Epidermal melanocyte (primary cell): ENCODE results near the gene PHLDB3.
"Not testable (repeated sequence)": the region's sequence is repeated elsewhere in the genome, so short reads cannot be mapped to it uniquely, and the experiment has no call there.

Experiments used
- DNase-seq: peaks from one replicate; pipeline ENCODE4 v3.0.0; 2011; ENCODE audit warnings: low spot score; ENCODE audit not compliant: insufficient read length

The PHLDB3 gene

DNA sequence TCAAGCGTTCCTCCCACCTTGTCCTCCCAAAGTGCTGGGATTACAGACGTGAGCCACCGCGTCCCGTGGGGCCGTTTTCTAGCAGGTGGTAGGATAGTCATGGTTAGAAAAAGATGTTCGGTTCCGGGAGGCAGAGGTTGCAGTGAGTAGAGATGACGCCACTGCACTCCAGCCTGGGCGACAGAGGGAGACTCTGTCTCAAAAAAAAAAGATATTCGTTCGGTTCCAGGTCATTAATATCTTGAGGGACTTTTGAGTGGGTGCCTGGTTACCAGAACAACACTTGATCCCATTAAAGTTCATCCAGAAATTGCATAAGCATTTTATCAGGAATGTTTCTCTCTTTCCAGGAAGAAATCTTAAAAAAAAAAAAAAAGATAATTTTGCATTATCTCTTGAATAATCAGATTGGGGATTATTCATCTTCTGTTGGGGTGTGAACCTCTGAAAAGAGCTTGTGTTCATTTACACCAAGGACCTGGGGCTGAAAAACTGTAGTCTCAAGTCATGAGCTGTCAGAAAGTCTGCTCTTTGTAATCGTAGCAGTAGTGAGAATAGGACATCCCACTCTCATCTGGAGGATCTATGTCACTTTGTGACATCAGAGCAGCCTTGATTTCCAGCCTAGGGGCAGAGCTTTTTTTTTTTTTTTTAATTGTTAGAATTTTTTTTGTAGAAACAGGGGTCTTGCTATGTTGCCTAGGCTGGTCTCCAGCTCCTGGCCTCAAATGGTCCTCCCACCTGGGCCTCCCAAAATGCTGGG, 23.5 kb upstream of the PHLDB3 start:
- no peak for DNase-seq

DNA sequence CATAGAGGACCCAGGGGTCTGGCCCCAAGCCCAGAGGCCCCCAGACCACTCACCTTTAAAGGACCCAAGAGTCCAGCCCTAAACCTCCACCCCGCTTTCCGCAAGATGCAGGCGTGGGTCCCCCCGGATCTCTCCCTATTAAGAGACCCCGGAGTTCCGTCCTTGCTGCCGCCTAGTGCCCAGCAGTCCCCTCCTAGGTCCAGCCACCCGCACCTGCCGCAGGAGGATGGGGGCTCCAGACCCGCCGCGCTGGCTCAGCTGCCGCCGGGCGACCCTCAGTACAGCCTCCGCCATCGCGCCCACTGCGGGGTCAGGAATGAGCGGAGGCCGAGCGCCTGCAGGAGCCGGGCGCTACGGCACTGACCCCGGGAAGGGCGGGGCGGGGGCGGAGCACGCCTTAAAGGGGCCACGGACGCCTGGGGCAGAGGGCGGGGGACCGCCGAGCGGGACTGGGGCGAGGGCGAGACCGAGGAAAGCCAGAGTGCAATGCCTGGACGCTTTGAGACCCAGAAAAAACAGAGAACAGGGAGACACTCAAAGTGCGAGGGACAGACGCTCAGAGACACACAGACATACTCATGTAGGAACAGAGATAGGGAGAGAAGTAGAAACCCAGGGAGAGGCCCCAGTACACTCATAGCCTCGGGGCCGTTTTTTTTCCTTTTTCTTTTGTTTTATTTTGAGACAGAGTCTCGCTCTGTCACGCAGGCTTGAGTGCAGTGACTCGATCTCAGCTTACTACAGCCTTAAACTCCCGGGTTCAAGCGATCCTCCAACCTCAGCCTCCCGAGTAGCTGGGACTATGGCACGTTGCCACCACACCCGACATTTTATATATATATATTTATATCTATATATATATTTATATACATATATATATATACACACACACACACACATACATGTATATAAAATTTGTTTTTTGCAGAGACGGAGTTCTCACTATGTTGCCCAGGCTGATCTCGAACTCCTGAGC, 22.6 kb upstream of the PHLDB3 start, which contains the start of gene ETHE1:
Gene ETHE1 (minus strand): TSS at position 318 of the 976 bp plus-strand sequence. CDS start 24 bp downstream, at position 294.
- peak; percentile 74 for DNase-seq

- DNase-seq, result no peak
These were observed 21.6 kb upstream of the PHLDB3 start for GRCh38 chr19:43525836-43526771.

GRCh38 chr19:43524922-43525835, 20.6 kb upstream of the PHLDB3 start:
- DNase-seq, result no peak

GRCh38 chr19:43523696-43524095, 19.1 kb upstream of the PHLDB3 start:
- DNase-seq, result not testable (repeated sequence)

GRCh38 chr19:43522929-43523328, 18.4 kb upstream of the PHLDB3 start:
- DNase-seq, result no peak

DNA sequence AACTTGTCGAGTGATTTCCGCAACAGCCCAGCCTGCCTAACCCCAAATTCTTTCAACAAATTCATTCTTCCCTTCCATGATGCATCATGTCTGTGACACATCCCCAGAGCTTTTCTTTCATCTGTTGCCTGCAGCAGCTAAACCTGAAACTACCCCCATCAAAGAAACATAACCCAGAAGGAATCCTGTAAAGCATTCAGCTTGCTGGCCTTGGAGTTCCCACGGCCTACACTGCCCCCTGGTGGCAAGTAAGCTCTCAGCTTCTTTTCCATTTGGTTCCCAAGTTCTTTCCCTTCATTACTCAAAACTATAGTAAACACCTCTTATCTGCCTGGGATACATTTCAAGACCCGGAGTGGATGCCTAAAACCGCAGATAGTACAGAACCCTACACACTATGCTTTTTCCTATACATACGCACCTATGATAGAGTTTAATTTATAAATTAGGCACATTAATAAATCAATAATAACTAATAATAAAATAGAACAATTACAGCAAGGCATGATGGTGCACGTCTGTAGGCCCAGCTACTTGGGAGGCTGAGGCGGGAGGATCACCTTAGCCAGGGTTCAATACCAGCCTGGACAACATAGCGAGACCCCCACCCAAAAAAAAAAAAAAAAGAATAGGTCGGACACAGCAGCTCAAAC, 15.0 kb upstream of the PHLDB3 start:
- peak; percentile 86 for DNase-seq

DNA sequence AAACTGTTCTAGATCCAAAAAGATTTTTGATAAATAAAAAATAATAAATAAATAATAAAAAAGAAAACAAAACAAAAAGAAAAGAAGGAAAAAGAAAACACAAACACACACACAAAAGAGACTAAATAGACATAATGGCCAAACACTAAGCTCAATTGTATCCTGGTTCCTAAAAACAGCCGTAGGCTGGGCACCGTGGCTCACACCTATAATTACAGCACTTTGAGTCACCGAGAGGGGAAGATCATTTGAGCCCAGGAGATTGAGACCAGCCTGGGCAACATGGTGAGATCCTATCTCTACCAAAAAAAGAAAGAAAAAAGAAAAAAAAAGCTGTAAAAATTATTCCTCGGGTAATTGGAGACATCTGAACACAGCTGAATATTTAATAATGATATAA, 13.5 kb upstream of the PHLDB3 start:
- DNase-seq, result no peak

DNA sequence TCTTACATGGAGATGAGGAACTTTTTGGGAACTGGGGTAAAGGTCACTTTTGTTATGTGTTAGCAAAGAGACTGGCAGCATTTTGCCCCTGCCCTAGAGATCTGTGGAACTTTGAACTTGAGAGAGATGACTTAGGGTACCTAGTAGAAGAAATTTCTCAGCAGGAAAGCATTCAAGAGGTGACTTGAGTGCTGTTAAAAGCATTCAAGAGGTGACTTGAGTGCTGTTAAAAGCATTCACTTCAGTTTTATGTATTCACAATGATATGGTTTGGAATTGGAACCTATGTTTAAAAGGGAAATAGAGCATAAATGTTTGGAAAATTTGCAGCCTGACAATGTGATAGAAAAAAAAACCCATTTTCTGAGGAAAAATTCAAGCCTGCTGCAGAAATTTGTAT, 7.9 kb upstream of the PHLDB3 start:
- not testable (repeated sequence) for DNase-seq

- no peak for DNase-seq
These were observed 6.8 kb upstream of the PHLDB3 start for GRCh38 chr19:43511324-43511723.

- no peak for DNase-seq
These were observed 6.2 kb upstream of the PHLDB3 start for GRCh38 chr19:43510713-43511112.

DNA sequence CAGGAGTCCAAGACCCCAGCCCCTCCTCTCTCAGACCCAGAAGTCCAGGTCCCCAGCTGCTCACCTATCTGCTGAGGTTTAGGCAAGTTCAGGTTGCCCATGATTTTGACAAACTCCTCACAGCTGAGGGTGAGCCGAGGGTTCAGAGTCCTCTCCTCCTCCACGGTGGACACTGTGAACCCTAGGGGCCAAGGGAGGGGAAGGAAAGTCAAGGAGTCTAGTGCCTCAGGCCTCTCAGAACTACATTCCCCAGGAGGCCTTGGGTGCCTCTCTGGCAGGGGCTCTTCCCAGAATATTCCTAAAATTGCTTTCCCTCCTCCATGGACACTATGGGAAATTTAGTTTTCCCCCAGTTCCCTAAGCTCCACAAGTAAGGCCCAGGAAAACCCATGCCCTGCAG, 3.3 kb upstream of the PHLDB3 start:
- DNase-seq, result no peak

DNA sequence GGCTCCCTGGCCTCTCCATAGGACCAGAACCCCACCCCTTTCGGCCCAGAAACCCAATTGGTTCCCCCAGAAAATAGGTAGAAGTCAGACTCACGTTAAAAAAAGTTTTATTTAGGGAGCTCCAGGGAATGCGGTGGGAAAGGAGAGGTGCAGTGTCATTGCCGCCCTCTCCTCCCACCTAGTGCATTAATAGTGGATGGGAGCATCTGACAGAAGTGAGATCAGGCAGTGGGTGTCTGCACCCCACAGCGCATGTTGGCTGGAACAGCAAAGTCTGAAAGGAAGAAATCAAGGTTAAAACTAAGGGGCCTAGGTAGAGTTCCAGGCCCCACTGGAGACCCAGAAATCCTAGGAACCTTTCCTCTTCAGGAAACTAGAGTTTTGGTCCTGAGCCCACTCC, 2.1 kb upstream of the PHLDB3 start:
- DNase-seq, result no peak

DNA sequence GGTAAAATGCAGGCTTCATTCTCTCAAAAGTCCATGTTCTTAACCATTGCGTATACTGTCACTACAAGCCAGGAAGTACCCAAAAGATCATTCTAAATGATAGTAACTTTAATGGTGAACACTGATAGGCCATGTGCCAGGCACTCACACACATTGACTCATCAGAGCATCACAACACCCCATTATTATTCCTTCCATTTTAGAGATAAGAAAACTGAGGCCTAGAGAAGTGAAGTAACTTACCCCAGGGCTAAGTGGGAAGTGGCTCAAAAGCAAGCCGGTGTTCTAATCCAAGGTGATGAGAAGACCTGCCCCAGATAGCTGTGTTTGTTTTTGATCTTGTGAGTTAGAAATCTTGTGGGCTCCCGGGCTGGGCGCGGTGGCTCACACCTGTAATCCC, 1.4 kb upstream of the PHLDB3 start:
- DNase-seq, result no peak

DNA sequence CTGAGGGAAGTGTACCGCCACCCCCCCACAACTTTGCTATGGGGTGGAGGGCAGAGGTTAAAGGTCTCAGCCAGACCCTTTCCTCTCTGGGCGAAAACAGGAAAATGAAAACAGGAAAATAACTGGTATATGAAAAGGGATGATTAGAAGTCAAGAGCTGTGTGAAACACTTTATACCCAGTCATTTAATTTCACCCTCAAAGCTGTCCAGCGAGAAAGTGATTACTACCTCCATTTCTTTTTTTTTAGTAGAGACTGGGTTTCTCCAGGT, 575 bp upstream of the PHLDB3 start:
- no peak for DNase-seq

DNA sequence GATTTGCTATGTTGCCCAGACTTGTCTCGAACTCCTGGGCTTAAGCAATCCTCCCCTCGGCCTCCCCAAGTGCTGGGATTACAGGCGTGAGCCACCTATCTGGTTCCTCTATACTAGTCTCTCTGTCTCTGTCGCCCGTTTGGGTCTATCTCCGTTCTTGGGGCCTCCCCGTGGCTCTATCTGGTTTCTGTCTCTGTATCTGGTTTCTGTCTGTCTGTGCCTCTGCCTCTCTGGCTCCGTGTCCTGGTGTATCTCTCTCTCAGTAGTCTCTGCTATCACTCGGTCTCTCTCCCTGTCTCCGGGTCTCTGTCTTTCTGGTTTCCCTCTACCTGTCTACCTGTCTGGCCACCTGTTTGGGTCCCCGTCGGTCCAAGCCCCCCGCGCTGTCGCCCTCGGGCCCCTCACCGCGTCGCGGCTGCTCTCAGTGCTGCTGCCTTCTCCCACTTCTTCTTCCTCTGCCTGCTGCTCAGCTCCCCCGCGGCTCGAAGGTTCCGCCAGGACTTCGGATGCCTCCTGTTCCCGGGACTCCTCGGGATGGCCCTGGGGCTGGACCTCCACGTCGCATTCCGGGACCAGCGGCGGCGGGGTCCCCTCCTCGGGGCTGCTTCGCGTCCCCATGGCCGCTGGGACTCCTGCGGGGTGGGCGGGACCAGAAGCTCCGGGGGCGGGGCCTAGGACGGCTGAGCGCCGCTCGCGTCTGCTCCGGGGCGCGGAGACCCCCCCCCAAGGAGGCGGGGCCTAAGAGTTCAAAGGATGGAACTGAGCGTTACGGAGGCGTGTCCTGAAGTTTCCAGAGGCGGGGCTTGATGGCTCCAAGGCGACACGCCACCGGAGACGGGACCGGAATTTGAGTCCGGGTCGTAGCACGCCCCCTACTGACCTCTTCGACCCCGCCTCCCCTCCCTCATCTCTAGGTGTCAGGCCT, 783 bp downstream of the PHLDB3 start:
- DNase-seq, result peak; percentile 97

- DNase-seq, result no peak
These were observed 2.0 kb downstream of the PHLDB3 start for GRCh38 chr19:43502419-43502976.

DNA sequence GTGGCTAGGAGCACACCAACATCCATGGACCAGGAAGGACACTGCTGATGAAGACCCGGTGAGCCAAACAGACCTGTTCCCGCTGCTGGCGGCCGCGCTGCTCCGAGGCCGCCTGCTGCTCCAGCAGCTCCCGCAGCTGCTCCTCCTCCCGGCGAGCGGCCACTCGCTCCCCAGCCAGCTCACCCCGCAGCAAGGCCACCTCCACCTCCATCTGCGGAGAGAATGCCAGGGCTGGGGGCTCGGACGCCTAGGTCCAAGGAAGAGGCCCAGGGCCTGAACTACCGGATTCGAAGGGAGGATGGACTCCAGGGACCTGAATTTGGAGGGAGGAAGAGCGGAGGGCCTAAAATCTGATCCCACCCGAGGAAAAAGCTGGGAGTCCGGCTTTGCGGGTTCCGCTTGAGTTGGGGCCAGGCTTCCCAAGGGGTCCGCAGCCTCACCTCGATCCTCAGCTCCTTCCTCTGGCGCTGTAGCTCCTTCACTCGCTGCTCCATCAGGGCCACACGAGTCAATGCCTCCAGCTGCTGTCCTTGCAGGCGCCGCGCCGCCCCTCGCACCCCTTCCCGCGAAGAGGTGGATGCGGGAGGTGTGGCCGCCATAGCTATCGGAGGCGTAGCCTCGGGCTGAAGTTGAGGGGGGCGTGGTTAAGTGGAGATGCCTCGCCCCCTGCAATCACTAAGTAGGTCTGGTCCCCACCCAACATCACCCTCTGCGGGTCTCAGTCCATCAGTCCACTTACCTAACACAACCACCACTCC, 2.7 kb downstream of the PHLDB3 start:
- no peak for DNase-seq
